ENCODE results near the gene ZNF74.
A peak's percentile ranks its signal among the peaks of the same experiment; 100 is the strongest.

The ZNF74 gene

DNA sequence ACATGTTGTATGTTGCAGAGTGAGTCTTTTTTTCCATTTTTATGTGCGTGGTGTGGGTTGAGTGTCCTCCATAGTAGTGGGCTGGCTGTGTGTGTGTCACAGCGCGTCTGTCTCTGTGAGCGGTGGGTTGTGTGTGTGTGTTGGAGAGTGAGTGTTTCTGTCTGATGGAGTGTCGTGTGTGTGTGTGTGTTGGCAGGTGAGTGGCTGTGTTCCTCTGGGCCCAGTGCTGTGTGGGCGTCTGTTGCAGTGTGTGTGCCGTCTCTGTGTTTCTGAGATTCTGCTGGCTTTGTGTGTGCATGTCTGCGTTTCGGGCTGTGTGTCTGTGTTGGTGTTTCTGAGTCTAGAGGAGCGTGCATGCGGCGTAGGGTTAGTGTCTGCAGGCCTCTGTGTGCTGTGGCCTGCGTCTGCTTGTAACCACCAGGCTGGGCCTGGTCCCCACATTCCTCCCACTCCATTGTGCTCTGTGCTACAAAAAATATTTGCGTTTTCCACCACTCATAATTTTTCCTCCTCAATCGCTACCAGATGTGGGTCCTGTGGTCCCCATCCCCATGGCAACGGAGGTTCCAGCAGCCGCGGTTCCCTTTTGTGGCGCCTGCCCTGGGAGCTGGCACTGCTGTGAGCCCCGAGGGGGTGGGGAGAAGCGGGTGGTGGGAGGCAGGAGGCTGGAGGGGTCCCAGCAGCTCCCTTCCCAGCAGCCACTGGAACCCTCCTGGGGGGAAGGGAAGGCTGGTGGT lies 28.5 kb downstream of the ZNF74 start:
- DNase-seq = no peak

DNA sequence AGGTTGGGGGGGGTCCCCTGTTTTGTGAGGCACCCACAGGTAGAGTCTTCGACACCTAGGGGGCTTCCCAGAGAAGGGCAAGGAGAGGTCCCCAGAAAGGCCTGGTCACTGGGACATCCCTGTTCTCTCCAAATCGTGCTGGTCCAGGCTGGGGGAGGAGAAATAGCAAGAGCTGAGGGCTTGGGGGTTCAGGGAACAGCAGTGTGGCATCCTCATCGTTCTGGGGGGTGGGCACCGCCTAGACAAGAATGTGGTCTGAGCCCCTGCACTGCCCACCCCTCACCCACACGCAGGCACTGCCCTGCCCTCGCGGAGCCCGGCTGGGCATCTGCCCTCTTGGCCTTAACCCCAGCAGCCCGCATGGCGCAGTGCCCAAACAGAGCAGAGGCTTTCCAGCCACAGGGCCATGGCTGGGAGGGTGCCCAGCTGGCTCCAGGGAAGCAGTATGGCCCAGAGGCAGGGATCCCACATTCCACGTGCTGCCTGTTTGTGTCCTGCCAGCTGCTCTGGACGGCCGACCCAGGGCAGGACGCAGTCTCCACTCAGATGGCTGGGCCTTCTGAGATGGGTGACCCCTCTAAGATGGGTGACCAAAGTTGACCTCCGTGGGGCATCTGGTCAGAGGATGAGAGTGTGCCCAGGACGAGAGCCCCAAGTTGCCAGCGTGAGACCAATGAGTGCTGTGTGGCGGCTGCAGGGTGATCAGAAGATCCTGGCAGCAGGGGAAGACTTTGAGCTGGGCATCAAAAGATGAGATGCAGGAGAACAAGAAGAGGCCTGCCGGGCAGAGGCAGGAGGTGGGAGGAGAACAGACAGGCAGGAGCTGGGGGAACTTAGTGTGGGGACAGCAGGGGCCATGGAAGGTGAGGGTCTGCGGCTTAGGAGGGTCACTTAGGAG lies 29.3 kb downstream of the ZNF74 start:
- no peak for DNase-seq

DNA sequence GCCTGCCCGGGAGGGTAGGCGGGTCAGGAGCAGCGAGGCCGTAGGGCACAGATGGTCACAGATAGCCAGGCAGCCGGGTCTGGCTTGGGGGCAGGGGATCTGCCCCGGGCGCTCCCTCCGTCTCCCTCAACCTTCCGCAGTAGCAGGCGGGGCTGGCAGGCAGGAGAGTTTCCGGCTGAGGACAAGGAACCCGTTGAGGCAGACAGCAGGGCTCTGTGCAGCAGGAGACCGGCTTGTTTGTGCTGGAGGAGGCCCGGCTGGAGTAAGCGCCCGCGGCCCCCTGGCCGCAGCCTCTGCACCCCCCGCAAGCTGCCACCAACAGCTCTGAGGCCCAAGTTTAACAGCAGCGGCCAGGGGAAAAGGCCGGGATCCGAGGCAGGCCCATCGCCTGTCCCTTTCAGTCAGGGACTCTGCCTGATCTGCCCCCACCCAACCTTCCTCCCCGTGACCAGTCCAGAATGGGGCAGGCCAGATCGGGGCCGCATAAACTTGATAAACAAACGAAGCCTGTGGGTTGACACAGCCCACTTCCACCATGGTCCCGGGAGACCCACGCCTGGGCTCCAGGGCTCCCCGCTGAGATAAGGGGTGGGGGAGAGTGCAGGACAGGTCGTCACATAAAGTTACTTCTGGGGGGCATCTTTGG lies 30.1 kb downstream of the ZNF74 start:
- DNase-seq = no peak

DNA sequence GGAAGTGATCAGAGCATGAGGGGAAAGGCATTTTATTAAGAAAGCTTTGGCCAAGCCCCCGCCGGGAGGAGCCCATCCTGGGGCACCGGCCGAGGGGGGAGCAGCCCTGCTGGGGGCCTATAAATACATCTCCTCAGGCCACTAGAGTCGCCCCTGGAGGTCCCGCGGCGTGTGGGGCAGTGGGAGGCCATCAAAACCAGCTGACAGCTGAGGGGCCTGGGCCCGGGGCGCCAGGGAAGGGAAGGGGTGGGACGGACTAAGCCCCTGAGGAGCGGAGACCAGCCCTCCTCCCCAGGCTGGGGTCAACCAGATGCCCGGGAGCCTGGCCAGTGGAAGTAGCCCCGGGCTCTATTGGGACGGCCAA lies 30.6 kb downstream of the ZNF74 start:
- no peak for DNase-seq

- no peak for DNase-seq
These were observed 31.1 kb downstream of the ZNF74 start for GRCh38 chr22:20424932-20425565.

GRCh38 chr22:20425566-20426258 lies 31.8 kb downstream of the ZNF74 start:
- DNase-seq = no peak

DNA sequence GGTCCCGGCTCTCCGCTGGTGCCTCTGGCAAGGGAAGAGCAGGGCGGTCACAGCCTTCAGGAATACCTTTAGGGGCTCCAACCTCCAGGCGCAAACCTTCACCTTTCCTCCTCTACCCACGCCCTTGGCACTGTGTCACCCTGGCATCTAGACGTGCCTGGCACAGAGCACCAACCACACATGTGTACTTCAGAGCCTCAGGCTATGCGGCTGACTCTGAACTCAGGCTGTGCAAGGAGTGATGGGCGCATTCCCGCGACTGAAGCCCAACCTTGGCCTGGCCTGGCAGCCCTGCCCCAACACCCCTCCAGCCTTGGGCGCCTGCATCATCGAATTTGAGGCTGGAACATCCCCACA lies 32.3 kb downstream of the ZNF74 start:
- DNase-seq = no peak

- DNase-seq = no peak
These were observed 33.4 kb downstream of the ZNF74 start for GRCh38 chr22:20427104-20427944.

DNA sequence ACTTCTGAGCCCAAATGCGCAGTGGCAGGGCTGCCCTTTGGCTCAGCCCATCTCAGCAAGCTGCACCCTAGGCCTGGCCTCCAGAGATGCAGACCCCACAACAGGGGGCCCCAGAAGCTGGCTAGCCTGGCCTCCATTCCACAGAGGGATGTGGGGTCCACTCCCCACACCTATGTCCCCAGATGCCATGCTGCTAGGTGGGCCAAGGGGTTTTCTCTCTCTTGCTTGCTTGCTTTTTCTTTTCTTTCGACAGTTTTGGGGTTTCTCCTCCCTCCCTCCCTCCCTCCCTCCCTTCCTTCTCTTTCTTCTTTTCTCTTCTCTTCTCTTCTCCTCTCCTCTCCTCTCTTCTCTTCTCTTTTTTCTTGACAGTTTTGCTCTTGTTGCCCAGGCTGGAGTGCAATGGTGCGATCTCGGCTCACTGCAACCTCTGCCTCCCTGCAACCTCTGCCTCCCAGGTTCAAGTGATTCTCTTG lies 34.0 kb downstream of the ZNF74 start:
- DNase-seq = no peak

DNA sequence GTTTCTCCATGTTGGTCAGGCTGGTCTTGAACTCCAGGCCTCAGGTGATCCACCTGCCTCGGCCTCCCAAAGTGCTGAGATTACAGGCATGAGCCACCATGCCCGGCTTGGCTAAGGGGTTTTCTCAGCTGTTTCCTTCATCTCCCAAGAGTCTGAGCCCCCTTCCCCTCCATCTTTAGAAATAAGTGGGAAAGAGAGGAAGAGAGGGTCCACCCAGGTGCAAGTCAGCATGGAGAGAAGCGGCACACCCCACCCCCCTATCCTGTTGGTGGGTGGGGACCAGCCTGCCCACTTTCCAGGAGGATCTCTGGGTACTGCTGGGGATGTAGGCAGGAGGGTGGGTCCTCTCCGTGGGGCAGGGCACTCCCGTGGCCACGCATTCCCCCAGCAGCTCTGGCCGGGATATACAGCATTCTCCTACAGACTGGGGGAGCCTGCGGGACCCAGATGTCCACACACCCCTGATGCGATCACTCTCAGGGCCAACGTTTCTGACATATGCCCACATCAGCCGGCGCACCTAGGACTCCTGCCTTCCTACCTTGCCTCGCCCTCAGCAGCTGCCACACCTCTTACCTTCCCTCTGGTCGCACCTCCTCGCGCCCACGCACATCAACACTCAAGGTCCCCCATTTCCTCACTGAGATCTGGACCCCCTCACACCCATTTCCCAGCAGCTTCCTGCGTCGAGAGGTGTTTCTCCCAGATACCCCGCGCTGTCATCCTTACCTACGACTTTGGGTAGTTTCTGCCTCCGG lies 34.7 kb downstream of the ZNF74 start:
- DNase-seq = no peak

- DNase-seq = peak; percentile 86
These were observed 35.5 kb downstream of the ZNF74 start for GRCh38 chr22:20429254-20430100.

DNA sequence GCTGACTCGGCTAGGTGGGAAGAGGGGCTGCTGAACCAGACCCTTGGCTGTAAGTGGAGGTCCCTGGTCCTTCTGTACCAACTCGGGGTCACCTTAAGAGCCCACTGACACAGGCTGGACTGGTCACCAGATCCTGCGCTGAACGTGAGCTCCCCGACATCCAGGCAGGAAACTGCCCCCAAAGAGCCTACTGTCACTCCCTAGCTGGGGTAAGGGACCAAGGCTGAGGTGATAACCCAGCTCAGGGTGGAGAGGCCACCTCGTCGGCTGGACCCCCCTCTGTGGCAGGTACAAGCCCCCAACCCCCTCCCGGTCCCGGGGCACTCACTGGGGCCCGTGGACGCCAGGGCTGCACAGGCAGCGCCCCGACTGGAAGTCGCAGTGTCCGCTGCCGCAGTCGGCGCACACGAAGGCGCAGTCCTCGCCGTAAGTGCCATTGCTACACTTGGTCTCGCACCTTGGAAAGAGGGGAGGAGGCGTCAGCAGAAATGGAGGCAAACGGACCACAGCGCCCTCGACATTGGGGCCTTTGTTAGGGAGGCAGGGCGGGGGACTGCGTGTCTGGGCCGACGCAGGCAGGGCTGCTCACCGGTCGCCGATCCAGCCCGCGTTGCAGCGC lies 36.3 kb downstream of the ZNF74 start:
- DNase-seq = no peak

- DNase-seq = peak; percentile 60
These were observed 37.0 kb downstream of the ZNF74 start for GRCh38 chr22:20430720-20431510.

DNA sequence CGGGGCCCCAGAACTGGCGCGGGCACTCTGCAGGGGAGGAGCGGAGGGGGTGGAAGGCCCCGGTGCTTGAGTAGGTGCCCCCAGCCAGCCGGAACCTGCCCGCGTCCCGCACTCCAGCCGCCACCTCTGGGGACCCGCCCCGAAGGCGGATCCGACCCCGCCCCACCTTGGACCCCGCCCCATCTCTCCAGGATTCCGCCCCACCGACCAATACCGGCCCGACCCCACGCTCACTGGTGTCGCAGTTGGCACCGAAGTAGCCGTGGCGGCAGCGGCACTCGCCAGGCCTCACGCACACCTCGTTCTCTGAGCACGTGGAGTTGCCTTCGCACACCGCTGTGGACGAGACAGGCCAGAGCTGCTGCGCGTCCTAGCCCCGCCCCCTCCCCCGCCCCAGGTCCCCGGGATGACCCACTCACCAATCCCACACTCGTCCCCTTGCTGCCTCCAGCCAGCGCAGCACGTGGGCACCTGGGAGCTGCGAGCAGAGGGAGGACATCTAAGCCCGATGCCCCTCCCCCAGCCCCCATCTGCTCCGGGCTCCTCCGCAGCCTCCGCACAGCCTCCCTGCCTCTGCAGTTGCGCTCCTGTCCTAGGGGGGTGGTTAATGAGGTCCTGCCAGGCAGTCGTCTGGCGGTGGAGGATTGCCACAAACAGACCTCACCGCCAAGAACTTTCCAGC lies 37.7 kb downstream of the ZNF74 start:
- no peak for DNase-seq

DNA sequence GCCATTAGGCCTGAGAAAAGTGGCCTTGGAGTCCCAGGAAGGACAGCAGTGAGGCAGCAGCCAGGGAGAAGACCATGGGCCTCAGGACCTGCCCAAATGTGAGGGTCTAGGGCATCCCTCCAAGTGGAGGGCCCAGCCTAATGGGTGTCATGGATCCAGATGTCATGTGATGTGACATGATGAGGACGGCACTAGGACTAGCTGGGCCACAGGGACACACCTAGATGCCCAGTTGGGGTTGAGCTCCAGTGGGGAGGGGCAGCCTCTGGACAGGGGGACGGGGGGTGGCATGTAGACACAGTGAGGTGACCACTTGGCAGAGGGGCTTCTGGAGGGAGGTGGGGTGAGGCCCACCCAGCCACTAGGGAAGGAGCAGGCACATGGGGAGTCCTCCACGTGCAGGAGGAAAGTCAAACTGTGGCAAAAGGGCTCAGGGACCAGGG lies 38.3 kb downstream of the ZNF74 start:
- no peak for DNase-seq

- no peak for DNase-seq
These were observed 39.2 kb downstream of the ZNF74 start for GRCh38 chr22:20433191-20433590.

- DNase-seq = no peak
These were observed 39.8 kb downstream of the ZNF74 start for GRCh38 chr22:20433686-20434241.
